GM18498 (cell line): ENCODE data around the gene SECISBP2L.

Source experiments
- ATAC-seq: cut with Tn5 transposase; IDR thresholded peaks from one replicate; pipeline ENCODE4 v1.9.1; 2021; ENCODE audit warnings: mild to moderate bottlenecking, moderate library complexity; ENCODE audit not compliant: unreplicated experiment

Gene SECISBP2L

GRCh38 chr15:49059491-49059890 is 13.2 kb upstream of the SECISBP2L start:
- ATAC-seq = no peak

DNA sequence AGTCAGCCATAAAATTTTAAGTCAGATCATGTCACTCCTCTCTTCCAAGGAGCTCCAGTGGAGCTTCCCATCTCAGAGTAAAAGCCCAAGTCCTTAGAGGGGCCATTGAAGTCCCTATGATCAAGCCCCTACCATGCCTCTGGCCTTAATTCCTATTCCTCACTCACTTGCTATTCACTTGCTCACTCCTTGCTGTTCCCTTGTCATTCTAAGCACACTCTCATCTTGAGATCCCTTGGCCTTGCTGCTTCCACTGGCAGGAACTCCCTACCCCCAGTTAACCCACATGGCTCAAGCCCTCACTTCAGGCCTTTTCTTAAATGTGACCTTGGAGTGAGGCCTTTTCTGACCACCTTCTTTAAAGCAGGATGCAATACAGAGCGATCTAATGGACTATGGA is 12.3 kb upstream of the SECISBP2L start:
- no peak for ATAC-seq

GRCh38 chr15:49055630-49056029 is 9.4 kb upstream of the SECISBP2L start:
- ATAC-seq = no peak

DNA sequence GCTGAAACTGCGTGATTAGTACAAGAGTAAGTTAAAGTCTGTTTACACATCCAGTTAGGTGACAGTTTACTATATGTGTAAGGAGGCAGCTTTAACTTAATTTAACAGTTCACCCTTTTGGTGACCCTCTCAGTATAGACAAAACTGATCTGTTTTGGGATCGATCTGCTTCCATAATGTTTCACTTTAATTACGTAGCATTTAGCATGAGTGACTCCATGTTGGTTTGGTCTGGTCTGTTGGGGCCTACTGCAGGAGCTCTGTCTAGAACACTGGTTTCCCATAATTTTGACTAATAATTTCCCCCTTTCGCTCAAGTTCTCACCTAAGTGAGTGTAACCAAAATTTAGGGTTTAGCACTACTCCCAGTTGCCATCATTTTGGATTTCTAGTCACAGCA is 6.4 kb upstream of the SECISBP2L start:
- ATAC-seq = no peak

- ATAC-seq = no peak
These were observed 1.2 kb upstream of the SECISBP2L start for GRCh38 chr15:49047456-49047855.

GRCh38 chr15:49045751-49046219 is 461 bp downstream of the SECISBP2L start:
- ATAC-seq = peak; percentile 42

- no peak for ATAC-seq
These were observed 1.3 kb downstream of the SECISBP2L start for GRCh38 chr15:49044766-49045606.

- ATAC-seq = no peak
These were observed 2.2 kb downstream of the SECISBP2L start for GRCh38 chr15:49044002-49044401.

- no peak for ATAC-seq
These were observed 4.1 kb downstream of the SECISBP2L start for GRCh38 chr15:49042165-49042564.

- no peak for ATAC-seq
These were observed 4.8 kb downstream of the SECISBP2L start for GRCh38 chr15:49041426-49041825.

GRCh38 chr15:49040151-49040550 is 6.1 kb downstream of the SECISBP2L start:
- no peak for ATAC-seq

- no peak for ATAC-seq
These were observed 7.9 kb downstream of the SECISBP2L start for GRCh38 chr15:49038382-49038781.

- ATAC-seq = no peak
These were observed 8.7 kb downstream of the SECISBP2L start for GRCh38 chr15:49037546-49037940.

DNA sequence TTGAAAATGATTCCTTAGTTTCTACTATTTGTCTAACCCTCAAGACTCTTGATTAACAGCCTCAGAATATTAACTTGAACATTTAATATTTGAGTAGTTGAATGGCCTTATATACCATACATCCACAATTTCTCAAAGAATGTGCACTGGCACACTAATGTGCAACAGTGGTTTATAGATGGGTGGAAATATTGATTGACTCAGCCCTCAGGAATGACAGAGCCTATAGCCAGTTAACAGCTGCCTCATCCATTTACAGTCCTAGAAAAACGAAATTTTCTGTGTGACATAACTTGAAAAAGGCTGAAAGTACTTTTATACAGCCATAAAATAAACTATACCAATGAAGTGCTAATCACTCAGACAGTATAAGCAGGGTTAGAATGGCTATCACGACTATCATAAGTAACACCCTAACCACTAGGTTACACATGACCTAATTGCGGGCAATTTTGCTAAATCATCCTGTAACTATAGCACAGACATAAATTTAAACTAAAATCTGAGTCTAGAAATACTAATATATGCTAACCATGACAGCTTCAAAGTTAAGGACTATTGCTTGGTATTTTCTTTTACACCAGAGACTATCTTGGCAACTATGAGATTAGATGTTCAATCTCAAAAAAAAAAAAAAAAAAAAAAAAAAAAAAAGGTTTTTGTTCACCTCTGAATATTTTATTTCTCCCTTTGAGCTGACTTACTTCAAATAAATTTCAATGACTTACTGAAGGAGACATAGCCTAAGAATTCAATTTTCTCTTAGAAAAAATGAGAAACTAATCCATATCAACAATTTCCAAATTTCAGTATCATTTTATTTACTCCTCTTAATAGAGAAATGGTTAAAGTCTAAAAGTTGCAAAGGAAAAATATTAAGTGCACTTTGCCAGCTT is 9.3 kb downstream of the SECISBP2L start:
- no peak for ATAC-seq

DNA sequence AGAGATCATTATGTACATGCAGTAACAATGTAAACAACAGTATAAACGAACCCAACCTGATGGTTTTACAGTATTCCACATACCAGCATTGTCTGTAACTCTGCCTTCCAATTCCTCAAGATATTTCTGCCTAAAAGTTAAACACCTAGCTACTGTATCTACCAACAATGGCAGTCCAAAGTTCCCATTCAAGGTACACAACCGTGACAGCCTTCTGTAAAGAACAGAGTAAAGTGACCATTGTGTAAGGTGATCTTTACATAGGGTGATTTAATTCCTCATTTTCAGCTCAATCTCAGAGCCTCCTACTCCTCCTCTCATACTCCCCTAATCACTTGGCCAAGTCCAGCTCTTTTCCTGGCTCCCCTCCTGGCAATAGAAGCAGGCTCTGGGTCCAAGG is 10.4 kb downstream of the SECISBP2L start:
- no peak for ATAC-seq

DNA sequence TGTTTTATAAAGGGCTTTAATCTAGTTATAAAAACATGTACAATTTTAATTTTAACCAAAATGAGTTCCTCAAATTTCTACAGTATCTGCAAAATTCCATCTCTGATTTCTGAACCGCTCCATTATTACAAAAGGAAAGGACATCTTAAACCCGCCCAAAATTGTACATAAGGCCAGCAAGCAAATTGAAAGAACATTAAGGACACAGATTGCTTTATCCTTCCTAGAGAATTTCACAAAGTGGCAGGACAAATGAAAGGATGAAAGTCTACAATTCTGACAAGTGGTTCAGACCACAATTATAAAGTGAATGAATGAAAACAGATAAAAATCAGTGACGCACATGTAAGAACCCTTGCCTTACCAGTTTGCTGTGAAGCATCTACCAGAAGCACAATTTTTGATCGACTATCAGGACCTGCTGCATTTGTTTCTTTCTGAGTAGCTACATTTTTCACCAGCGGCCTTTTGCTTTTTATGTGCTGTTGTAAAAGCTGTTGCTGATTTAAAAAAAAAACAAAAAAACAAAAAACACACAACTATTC is 13.6 kb downstream of the SECISBP2L start:
- ATAC-seq = no peak

DNA sequence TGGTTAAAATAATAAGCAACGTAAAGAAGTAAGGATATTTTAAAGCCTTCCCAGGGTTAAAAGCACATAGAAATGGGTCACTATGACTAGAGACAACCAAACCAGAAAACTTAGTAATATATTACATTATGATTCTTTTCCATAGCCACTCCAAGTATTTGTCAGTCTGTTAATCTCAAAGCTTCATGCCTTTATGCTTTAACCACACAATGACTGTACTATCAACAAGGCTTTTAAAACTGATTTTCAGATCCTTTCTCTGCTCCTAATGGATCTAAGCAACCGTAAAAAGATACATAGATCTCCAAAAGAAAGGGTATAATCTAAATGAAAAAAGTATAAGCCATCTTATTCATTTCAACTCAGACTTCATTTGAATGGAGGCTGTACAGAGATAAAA is 14.4 kb downstream of the SECISBP2L start:
- ATAC-seq = no peak

DNA sequence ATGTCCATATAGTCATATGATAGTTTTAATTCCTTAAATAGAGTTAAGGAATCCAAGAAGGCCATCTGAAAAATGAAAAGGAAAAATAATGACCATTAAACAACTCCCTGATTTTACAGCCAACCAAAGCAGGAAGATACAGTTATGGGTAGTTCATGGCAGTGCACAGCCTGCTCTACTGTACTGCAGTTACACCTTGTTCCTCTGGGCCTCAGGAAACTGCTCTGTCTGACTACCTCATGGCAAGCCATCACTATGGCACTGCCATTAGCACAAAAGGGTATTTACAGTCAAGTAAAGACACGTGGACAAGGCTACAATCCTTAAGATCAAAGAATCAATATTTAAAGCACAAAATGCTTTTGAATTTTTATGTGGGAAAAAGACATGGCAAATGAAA is 19.5 kb downstream of the SECISBP2L start:
- ATAC-seq = no peak

GRCh38 chr15:49024840-49025239 is 21.4 kb downstream of the SECISBP2L start:
- ATAC-seq = peak; percentile 78

- peak; percentile 66 for ATAC-seq
These were observed 22.9 kb downstream of the SECISBP2L start for GRCh38 chr15:49023354-49023753.

- no peak for ATAC-seq
These were observed 30.4 kb downstream of the SECISBP2L start for GRCh38 chr15:49015896-49016295.
